HT-29 (cell line): Measurements from ENCODE around the gene VSTM4. TPM values are rescaled to one million over a fixed set of nuclear protein-coding genes. Genes with fewer than 3 reads are reported as not detected.

Experiments used
- DNase-seq: peaks from one replicate; pipeline ENCODE4 v3.0.0-alpha.2; 2015; ENCODE audit warnings: low spot score
- total RNA-seq: library from RNA; depleted of rRNA; stranded (reverse); fragments of >200 nt; shearing (Covaris generic); gene quantifications from 2 replicates; pipeline ENCODE4 v1.2.3, GENCODE V29; 2014

The VSTM4 gene
- total RNA-seq, 1 experiment from 2014 or later: not detected

DNA sequence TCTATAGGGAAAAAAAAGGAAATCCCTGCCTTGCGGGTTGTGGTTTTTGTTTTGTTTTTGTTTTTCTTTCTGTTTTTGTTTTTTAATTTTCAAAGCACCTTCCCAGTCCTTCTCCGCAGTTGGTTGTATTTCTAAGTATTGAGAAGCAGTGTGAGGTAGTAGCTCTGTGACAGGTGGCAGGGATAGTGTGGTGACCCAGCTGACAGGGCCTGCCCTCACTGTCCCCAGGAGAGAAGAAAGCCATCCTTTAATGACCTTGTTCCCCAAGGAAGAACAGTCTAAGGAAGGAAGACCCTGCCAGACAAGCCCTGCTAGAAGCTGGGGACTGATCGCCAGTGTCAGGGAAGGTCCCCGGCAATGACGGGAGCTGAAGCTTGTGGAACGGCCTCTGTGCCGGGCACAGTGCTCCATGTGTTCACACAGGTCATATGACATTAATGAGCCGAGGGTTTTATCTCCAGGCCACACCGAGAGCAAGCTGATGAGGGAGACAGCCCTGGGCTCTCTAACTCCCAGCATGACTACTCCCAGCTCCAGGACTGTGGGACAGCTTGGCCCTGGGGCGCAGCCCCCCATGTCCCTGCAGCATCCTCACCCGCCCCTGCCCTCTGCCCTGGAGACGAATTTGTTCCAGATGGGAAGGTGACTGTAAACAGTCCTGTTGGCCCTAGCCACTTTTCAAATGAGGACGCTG is 106.7 kb downstream of the VSTM4 start:
- DNase-seq: no peak

DNA sequence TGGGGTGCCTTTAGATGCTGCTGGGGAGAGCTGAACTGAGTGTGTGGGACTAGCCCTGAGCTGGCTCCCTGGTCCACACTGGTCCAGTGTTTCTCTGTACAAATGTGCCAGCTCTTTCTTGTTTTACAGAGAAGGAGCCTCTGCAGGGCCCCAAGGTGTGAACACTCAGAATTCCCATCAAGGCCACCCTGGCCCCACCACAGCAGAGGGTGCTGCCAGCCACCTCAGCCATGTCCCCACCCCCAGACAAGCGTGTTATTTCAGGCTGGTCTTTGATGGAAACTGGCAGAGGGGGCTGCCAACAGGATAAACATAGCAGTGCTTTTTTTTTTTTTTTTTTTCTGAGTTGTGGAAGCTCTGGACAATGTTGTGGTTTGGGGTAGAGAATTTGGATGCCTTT is 107.2 kb downstream of the VSTM4 start:
- no peak for DNase-seq

DNA sequence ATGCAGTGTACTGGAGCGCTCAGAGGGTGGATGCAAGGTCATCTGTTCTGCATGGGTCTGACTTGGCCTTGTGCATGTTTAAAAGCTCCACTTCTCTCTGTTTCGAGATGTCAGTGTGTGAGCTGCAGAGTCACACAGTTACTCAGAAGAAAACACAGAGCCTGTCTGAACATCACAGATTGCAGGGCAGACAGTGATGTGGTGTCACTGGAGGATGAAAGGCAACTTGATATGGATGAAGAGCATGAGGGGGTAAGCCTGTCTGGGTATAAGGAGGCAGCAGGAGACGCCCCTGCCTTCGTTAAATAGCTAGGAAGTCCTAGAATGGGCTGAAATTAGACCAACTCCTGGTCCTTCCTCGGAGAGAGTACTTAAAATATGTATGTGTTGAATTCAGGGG is 108.2 kb downstream of the VSTM4 start:
- DNase-seq: no peak

DNA sequence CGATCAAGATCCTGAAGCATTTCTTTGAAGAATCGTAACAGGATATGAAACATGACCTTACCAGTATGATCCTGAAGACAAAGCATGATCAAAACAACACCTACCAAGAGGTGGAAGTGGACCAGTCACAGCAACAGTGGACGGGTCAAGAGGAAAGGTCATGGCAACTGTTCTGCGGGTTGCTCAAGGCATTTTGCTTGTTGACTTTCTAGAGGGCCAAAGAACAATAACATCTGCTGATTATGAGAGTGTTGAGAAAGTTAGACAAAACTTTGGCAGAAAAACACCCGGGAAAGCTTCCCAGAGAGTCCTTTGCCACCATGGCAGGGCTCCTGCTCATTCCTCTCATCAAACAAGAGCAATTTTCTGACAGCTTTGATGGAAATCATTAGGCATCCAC is 110.1 kb downstream of the VSTM4 start:
- no peak for DNase-seq

DNA sequence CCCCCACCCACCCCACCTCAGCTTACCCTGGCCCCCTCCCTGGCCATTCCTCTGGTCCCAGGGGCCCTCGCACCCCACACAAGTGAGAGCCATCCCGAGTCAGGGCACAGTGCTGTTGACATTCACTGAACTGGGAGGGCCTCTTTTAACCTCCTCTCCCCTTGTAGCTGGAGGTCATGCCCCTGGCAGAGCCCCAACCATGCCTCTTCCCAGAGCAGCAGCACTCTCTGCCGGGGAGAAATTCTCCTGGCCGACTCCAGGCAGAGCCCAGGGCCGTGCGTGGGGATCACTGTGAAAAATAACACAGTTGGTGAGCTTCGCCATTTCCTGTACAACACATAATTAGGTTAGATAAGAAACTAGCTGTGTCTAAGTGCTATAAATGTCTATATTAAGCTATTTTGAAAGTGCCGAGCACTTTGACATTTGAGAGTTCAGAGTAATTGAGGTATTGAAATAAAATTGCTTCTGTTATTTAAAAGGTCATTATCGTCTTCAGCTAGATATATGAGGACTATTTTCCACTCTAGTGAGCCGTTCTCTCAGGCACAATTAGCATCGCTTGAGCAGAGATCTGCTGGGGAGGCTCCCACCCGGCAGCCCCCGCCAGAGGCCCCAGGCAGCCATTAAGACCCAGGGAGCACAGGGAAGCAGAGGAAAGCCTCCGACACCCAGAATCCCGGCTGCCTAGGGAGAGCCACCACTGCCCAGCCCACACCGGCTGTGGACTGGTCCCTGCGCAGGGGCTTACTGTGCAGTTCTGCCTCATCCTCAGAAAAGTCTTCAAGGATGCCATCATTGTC is 113.3 kb downstream of the VSTM4 start:
- DNase-seq: no peak

DNA sequence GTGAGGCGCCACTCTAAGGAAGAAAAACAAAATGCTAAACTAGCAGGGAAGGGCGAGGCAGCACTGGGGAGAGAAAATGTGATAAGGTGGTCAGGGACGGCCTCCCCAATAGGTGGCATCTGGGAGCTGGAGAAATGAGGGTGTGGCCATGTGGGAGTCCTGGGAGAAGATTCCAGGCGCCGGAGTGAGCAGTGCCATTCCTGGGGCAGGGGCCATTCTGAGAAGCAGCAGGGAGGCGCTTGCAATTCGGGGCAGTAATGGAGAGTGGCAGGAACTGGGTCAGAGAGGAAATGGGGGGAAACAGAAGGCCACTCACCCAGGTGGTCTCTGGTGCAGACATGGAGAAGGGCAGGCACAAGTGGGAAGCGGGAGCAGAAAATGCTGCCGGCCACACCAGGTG is 113.9 kb downstream of the VSTM4 start:
- peak; percentile 10 for DNase-seq

DNA sequence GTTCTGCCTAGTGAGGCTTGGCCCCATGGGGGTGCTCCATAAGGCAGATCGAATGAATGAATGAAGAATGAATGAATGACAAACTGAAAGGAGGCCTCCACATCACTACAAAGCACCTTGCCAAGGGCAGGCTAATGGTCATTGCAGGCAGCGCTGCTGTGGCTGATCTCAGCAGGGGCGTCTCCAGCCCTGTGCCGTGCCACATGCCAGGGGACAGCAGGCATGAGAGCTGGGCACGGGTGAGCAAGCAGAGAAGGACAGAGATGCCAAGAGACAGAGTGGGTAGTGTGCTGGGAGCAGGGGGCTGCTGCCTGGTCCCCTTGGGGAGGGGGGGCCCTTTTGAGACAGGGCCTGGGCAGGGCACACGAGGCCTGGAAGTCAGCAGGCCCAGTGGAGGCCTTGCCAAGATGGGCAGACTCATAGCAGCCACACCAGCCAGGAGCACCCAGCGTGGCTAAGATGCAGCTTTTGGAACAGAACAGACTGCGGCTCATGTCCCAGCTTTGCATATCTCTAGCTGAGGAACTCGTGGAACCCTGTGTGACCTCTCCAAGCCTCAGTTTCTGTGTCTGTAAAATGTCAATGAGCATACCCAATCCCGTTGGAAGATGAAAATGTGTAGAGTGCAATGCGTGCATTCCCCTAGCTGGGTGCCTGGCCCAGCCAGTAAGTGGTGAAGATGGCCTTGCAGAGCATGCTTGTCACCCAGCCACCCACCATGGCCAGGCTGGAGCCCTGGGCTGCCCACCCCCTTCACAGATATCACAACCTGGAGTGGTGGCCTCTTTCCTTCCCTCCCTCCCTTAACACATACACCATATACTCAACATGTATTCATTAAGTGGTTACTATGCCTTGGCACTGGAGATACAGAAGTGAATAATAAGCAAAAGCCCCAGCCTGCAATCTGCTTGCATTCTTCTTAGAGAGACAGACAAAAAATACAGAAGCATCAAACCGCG is 114.6 kb downstream of the VSTM4 start:
- no peak for DNase-seq

DNA sequence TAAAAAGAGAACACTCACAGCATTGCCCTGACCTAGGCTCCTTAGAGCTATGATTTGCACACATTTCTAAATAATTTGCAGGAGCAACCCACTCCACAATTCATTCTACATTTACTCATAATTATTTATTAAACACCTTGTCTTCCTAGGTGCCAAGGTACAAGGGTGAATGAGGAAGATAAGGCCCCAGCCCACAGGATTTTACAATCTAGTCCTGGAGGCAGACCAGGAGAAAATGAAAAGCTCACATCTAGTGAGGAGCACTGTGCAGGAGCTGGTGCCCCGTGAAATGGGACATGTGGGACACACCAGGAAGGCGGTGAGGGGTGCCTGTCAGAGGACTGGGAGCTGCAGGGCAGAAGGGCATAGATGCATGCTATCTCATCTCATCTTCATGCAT is 116.0 kb downstream of the VSTM4 start:
- DNase-seq: no peak

DNA sequence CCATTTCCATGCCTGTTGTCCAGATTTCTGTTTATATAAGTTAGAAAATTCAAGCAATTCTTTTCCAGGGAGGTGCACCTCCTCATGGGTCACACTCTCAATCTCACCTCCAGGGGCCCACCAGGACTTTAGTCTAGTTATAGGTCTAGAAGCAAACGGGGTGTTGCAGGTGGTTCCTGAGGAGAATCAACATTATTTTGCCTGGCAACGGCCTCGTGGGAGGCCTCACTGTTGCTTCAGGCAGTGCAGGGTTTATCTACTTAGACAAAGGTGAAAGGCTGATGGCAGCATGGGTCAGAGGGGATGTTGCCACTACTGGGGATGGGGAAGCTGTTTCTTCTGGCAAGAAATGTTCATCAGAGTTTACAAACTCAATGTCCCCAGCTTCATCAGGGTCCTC is 119.0 kb downstream of the VSTM4 start:
- DNase-seq: no peak

DNA sequence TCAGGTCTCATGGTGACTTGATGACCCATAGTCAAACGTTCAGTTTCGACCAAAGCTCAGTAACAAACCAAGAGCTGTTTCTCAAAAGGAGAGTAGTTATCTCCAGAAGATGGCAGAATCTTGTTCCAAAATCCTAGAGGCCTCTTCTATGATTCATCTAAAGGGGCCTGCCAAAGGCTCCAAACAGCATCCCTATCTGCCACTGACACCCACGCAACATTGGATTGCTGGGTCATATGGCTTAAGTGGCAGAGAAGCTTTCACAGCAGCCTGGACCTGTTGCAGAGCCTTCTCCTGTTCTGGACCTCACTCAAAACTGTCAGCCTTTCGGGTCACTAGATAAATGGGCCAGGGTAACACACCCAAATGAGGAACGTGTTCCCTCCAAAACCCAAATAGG is 121.7 kb downstream of the VSTM4 start:
- no peak for DNase-seq

DNA sequence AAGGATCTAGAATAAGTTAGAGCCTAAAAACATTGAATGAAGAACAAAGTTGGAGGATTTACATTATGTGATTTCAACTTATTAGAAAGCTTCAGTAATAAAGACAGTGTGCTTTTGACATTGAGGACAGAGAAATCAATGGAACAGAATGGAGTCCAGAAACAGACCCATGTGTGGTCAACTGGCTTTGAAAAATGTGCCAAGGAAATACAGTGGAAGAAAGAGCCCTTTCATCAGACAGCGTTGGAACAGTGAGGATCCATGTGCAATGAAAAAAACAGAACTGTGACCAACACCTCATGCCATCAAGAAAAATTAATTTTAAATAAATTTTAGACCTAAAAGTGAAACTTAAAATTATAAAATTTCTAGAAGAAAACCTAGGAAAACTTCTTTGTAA is 125.1 kb downstream of the VSTM4 start:
- no peak for DNase-seq

DNA sequence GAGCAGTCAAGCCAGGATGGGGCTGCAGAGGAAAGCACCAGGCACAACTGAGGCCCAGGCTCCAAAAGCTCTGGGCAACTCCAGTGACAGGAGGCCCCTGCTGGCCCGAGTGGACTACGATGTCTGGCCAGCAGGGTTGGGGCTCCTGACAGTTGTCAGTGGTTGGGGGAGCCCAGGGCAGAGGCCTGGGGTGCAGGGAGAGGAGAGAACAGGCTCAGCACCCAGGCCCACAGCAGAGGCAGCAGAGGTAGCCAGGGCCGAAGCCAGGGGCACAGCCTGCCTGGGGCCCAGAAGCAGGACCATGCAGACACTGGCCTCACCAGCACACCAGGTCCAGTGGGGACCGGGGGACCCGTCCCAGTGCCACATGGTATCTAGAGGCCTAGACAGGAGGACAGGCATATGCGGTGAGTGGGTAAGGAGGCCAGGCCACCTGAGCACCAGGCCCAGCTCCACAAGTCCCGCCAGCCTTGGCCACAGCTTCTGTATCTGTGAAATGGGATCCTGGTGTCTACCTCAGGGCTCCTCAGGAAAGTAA is 129.6 kb downstream of the VSTM4 start:
- DNase-seq: no peak

DNA sequence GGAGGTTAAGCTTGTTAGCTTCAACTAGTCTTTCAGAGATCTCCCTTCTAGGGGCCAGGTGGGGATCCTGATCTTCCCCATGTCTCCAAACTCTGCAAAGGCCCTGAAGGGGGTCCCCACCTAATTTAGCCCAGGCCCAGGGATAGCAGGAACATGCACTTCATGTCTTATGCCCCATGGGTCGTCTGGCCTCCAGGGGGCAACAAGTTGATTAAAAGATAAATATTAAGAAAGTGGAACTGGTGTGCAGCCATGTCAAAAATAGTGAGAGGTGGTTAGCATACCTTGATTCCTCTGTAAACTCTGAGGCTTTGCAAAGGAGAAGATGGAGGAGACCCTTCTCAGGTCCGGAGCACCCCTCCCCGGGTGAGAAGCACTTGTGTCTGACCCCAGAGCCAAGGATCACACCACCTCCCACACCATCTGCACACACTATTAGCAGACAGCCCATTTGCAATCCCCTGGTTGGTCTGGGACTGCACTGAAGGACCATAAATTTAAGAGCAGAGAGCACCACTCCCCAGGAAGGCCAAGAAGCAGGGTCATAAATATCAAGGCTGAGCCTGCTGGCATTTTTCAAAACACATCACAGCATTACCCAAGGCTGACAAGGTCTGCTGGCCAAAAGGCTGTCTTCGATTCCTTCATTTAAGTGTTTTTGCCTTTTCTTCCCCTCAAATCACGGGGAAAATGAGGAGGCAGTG is 131.5 kb downstream of the VSTM4 start:
- DNase-seq: no peak

DNA sequence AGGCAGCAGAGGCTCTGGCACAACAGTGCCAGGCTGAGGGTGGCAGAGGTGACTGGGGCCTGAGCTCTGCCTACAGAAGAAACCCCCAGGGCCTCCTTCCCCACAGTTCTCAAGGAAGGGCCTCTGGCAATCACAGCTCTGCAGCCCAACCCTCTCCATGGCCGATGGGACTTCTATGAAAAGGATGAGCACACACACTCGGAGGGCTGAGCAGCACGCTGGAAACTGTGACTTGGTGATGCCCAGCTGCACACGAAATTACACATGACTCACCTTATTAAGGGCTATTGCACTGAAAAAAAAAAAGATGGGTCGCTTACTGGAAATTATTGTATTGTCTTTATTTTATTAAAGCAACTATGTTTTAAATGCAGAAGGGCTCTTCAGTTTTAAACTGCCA is 132.7 kb downstream of the VSTM4 start:
- no peak for DNase-seq

DNA sequence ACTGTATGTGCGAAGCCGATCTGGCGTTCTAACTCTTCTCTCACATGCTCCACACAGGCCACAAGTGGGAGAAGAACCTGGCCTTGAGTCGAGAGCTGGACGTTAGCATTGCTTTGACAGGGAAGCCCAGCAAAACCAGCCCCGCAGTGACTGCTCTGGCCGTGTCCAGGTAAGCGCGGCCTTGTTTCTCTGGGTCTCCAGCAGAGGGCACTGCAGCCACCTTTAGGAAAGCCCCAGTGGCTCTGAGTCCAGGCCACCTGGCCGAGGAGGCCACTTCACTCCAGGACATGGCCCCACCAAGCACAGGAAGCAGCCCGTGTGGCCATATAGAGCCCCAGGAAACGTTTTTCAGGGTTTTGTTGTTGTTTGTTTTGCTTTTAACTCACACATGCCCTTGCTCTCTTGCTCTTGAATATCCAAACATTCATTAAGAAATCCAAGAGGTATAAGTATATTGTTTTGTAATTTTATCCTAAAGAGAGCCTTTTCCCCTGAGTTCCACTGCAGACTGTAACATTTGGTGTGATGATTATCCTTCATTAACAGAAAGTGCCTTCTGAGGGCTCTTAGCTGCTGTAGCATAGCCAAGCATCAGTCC is 133.9 kb downstream of the VSTM4 start:
- DNase-seq: peak; percentile 85

DNA sequence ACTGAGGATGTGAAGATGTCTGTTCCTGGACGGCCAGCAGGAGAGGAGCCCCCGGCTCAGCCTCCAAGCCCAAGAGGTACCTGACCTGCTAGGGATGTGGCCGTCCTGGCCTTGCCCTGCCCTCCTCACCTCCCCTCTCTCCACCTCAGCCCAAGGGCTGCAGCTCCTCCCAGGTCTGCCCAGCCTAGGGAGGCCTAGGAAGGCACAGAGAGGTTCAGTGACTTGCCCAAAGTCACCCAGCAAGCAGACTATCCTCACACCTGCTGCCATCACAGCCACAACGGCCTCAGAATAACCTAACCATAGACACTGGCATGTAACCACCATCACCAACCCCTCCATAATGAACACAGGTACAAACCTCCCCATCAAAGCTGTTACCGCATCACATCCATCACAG is 137.0 kb downstream of the VSTM4 start:
- DNase-seq: no peak

DNA sequence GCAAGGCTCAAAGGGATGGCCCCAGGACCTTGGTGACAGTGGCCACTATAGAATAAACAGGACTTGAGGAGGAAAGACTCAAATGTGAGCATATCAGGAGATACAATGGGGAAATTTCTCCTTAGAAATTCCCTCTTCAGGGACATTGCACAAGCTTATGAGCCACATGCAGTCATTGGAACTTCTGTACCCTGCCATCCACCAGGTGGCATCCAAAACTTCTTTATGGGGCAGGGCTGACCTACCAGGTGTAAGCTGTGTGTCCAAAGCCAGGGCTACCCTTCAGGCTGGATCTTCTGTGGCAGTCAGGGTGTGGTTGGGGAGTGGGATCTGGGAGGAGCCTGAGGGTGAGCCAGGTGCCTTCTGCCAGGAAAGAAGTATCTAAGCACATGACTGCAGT is 139.1 kb downstream of the VSTM4 start:
- DNase-seq: peak; percentile 43

DNA sequence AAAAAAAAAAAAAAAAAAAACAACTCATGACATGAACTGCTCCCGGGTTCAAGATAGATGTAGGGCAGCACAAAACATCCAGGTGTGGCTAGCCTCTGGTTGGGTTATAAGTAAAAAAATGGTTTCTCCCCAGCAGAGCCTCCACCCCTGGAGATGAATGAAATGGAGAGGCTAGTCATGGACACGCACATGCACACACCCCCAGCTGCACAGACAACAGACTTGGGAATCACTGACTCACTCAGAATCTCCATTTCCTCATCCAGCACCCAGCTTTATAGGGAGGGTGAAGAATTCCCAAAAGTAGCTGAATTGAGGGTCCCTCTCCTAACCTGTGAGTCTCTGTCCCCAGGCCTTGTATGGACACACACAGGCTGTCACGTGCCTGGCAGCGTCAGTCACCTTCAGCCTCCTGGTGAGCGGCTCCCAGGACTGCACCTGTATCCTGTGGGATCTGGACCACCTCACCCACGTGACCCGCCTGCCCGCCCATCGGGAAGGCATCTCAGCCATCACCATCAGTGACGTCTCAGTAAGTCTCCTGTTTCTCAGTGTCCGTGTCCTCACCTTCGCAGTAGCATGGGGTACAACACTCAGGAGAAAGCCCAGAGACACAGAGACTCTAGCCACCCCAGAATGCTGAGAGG is 140.7 kb downstream of the VSTM4 start:
- DNase-seq: no peak

DNA sequence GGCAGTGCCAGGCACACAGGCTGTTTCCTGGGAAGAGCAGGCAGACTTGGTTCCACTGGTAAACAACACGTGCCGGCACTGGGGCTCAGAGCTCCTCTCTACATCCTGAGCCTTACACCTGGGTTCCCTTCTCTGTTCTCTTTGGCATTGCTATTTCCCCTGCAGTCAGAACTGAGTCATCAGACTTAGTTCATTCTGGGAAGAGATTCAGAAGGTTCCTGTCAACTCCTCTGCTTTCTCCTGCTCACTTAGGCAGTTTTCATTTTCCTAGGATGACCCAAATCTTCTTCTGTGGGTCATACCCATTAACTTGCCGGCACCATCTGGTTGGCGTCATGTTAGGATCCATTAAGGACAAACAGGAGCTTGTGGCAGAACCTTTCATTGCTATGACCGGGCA is 142.3 kb downstream of the VSTM4 start:
- no peak for DNase-seq

DNA sequence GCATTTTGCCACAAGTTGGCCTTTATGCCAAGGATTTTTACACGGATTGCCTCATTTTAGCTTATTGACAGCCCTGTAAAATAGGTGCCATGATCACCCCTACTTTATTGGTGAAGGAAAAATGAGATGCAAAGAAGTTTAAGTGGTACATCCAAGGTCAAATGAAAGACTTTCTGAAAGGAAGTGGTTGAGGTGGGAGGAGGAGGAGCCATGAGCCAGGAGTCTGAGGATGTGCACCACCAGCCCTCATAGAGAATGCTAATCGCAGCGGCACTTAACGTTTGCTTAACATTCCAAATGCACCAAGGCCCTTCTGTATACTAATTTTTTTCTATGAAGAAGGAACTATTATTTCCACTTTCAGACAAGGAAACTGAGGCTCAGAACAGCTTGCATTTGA is 144.7 kb downstream of the VSTM4 start:
- DNase-seq: no peak
